Mesenchymal stem cell (in vitro differentiated cells and primary cell): ENCODE results near the gene STRBP.
A peak's percentile ranks its signal among the peaks of the same experiment; 100 is the strongest.

Source experiments
- DNase-seq: peaks from one replicate; pipeline ENCODE4 v3.0.0-alpha.2; 2013
- H2AFZ ChIP-seq: one replicate; pipeline ENCODE4 v1.6.1; 2013; ENCODE audit warnings: low read depth, mild to moderate bottlenecking, control low read depth, inconsistent platforms, low read length, moderate library complexity
- H2AK5ac ChIP-seq: 2 replicates; pipeline ENCODE4 v1.6.1; 2013; ENCODE audit warnings: low read length, moderate library complexity, mild to moderate bottlenecking, inconsistent platforms; ENCODE audit not compliant: severe bottlenecking
- H2BK120ac ChIP-seq: one replicate; pipeline ENCODE4 v1.6.1; 2013; ENCODE audit warnings: low read depth, mild to moderate bottlenecking, inconsistent platforms, low read length, moderate library complexity
- H2BK12ac ChIP-seq, 2 experiments: one replicate each; pipeline ENCODE4 v1.6.1; 2013; ENCODE audit warnings: inconsistent platforms in 2 of 2, low read length in 2 of 2, mild to moderate bottlenecking in 2 of 2, moderate library complexity in 2 of 2, control low read depth in 1 of 2
- H2BK15ac ChIP-seq: one replicate; pipeline ENCODE4 v1.6.1; 2013; ENCODE audit warnings: mild to moderate bottlenecking, low read depth, inconsistent platforms; ENCODE audit not compliant: poor library complexity, severe bottlenecking
- H2BK5ac ChIP-seq: 2 replicates; pipeline ENCODE4 v1.6.1; 2013; ENCODE audit warnings: low read depth, mild to moderate bottlenecking, low read length, control low read depth, inconsistent platforms; ENCODE audit not compliant: poor library complexity, severe bottlenecking
- H3K14ac ChIP-seq, 2 experiments: one replicate each; pipeline ENCODE4 v1.6.1; 2013; ENCODE audit warnings: inconsistent platforms in 2 of 2, low read length in 2 of 2, control low read depth in 1 of 2, mild to moderate bottlenecking in 1 of 2, moderate library complexity in 1 of 2
- H3K18ac ChIP-seq, 2 experiments: one replicate each; pipeline ENCODE4 v1.6.1; 2013; ENCODE audit warnings: inconsistent platforms in 2 of 2, low read length in 2 of 2, control low read depth in 1 of 2, low read depth in 1 of 2, mild to moderate bottlenecking in 1 of 2
- H3K23ac ChIP-seq, 2 experiments: one replicate each; pipeline ENCODE4 v1.6.1; 2013; ENCODE audit warnings: inconsistent platforms in 2 of 2, low read length in 2 of 2, mild to moderate bottlenecking in 2 of 2, moderate library complexity in 2 of 2, control low read depth in 1 of 2
- H3K27ac ChIP-seq: 2 replicates; pipeline ENCODE4 v1.5.1; 2013; ENCODE audit warnings: mild to moderate bottlenecking, moderate library complexity, low read length, control low read depth, inconsistent platforms; ENCODE audit not compliant: poor library complexity, severe bottlenecking
- H3K27me3 ChIP-seq, 2 experiments: 2 replicates each; pipeline versions ENCODE4 v1.6.1 to v1.7.0; 2013; ENCODE audit warnings: low read length in 2 of 2, mild to moderate bottlenecking in 2 of 2, moderate library complexity in 2 of 2, control low read depth in 1 of 2, inconsistent platforms in 1 of 2; ENCODE audit not compliant: control insufficient read depth in 1 of 2, insufficient read depth in 1 of 2
- H3K36me3 ChIP-seq, 2 experiments: 2 replicates each; pipeline versions ENCODE4 v1.6.1 to v1.7.0; 2013; ENCODE audit warnings: low read length in 2 of 2, control low read depth in 1 of 2, inconsistent platforms in 1 of 2, low read depth in 1 of 2, mild to moderate bottlenecking in 1 of 2; ENCODE audit not compliant: insufficient read depth in 2 of 2, control insufficient read depth in 1 of 2
- H3K4ac ChIP-seq, 2 experiments: one replicate each; pipeline ENCODE4 v1.6.1; 2013; ENCODE audit warnings: inconsistent platforms in 2 of 2, low read length in 2 of 2, mild to moderate bottlenecking in 2 of 2, moderate library complexity in 2 of 2, control low read depth in 1 of 2, low read depth in 1 of 2
- H3K4me1 ChIP-seq: 2 replicates; pipeline ENCODE4 v1.6.1; 2013; ENCODE audit warnings: low read depth, low read length, control low read depth; ENCODE audit not compliant: control insufficient read depth, insufficient read depth
- H3K4me2 ChIP-seq: 2 replicates; pipeline ENCODE4 v1.6.1; 2013; ENCODE audit warnings: low read length, mild to moderate bottlenecking, inconsistent platforms; ENCODE audit not compliant: poor library complexity, severe bottlenecking
- H3K4me3 ChIP-seq, 2 experiments: 2 replicates each; pipeline versions ENCODE4 v1.5.1 to v1.7.0; 2013; ENCODE audit warnings: low read length in 2 of 2, mild to moderate bottlenecking in 2 of 2, control low read depth in 1 of 2, low read depth in 1 of 2; ENCODE audit not compliant: insufficient read depth in 1 of 2
- H3K79me1 ChIP-seq: replicated peaks from 2 replicates; pipeline ENCODE4 v1.6.1; 2013; ENCODE audit warnings: mild to moderate bottlenecking, control low read depth, low read length, inconsistent platforms; ENCODE audit not compliant: poor library complexity, severe bottlenecking
- H3K9ac ChIP-seq: 2 replicates; pipeline ENCODE4 v1.7.0; 2013; ENCODE audit warnings: mild to moderate bottlenecking, low read length, moderate library complexity
- H3K9me3 ChIP-seq: 2 replicates; pipeline ENCODE4 v1.7.0; 2013; ENCODE audit warnings: mild to moderate bottlenecking, low read length; ENCODE audit not compliant: control insufficient read depth
- H4K8ac ChIP-seq: one replicate; pipeline ENCODE4 v1.6.1; 2013; ENCODE audit warnings: inconsistent platforms, mild to moderate bottlenecking, low read length, moderate library complexity
- H4K91ac ChIP-seq: one replicate; pipeline ENCODE4 v1.6.1; 2013; ENCODE audit warnings: mild to moderate bottlenecking, low read length, inconsistent platforms
- WGBS: methylation state at CpG from one replicate; pipeline ENCODE4 v1.1.7; 2013; ENCODE audit warnings: mixed read lengths; 5-methylcytosine and 5-hydroxymethylcytosine counted together

Gene STRBP

DNA sequence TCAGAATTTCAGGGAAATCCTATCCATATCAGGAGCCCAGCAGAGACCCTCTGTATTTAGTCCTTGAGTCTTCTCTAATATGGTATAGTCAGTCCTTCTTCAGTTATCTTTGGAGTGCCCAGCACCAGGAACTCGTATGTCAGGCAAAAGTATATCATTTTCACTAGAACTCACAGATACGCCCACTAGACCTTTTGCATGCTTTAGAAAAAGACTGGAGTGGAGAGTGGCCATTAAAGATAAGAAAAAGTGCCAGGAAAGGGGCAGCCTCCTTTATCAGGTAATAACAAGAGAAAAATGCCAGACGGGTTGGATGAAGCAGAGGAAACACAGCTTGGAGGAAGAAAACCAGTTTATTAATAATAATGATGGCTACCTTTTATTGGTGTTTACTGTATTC, 171.4 kb downstream of the STRBP start:
- Histone ChIP-seq H3K27ac (no peak overlapping the region), H2BK120ac (no peak overlapping the region), H4K8ac (no peak overlapping the region), H2AFZ (no peak overlapping the region), H2BK15ac (no peak overlapping the region), H3K36me3 (peaks cover 27 to 91% of the 10 kb centered on the region in 2 experiments), H3K23ac (no peak overlapping the region), H3K4ac (no peak overlapping the region), H3K4me2 (no peak overlapping the region), H3K27me3 (no peaks in the 10 kb centered on the region), H3K4me3 (no peak overlapping the region), H3K79me1 (peaks cover 15% of the 10 kb centered on the region), H2BK5ac (no peak overlapping the region), H3K14ac (no peak overlapping the region), H4K91ac (no peak overlapping the region), H3K9ac (no peak overlapping the region), H3K4me1 (peaks cover 7% of the 10 kb centered on the region), H2BK12ac (no peak overlapping the region), H2AK5ac (no peak overlapping the region), H3K18ac (no peak overlapping the region), H3K9me3 (no peaks in the 10 kb centered on the region)
- WGBS: 85% methylated on average over 2 of the region's 3 CpGs
- no peak for DNase-seq

DNA sequence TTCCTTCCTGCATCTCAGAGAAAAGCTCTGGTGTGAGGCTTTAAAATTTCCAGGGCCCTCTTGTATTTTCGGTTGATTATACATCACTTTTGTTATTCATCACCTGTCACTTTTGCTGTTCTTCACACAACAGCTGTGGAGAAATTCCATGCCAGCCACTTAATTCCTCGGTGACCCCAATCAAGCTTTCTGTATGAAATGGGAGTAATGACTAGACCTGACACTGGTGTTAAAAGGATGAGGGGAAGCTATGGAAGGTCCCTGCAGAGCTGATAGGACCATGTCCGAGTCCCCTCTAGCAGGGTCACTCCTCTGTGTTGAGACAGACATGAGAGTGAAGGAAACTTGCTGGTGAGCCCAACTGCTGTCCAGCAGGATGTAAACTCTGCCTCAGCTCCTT, 175.2 kb downstream of the STRBP start:
- WGBS: 80% methylated on average over 3 of the region's 3 CpGs
- Histone ChIP-seq H3K27ac (no peak overlapping the region), H3K14ac (no peak overlapping the region), H3K9ac (no peak overlapping the region), H2BK5ac (no peak overlapping the region), H3K18ac (no peak overlapping the region), H3K4ac (no peak overlapping the region), H4K91ac (no peak overlapping the region), H2BK15ac (no peak overlapping the region), H3K36me3 (peaks cover 18 to 91% of the 10 kb centered on the region in 2 experiments), H2BK12ac (no peak overlapping the region), H3K79me1 (peaks cover 10% of the 10 kb centered on the region), H3K4me1 (no peaks in the 10 kb centered on the region), H2AFZ (no peak overlapping the region), H3K23ac (no peak overlapping the region), H2AK5ac (no peak overlapping the region), H3K9me3 (no peaks in the 10 kb centered on the region), H3K4me3 (no peak overlapping the region), H2BK120ac (no peak overlapping the region), H3K27me3 (no peaks in the 10 kb centered on the region), H3K4me2 (no peak overlapping the region), H4K8ac (no peak overlapping the region)
- DNase-seq: no peak

DNA sequence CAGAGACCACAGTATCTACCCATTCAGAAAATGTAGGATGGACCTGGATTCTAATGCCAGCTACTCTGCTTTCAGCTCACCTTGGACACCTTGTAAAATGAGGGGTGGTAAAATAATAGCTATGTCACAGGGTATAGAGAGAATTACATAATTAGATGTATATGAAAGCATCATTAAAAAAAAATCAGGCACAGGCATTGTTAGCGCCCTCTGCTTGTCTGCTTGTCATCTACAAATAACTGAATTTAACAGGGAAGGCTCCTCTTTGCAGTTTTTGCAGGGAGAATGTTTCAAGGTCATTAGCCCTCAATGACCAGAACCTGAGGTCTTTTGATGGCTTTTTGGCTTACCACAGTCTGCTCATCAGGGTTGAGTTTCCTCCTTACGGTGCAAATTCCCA, 176.9 kb downstream of the STRBP start:
- H3K4me3 ChIP-seq: no peak overlapping the region
- no peak overlapping the region for H2BK120ac ChIP-seq
- no peak overlapping the region for H2AK5ac ChIP-seq
- H3K79me1 ChIP-seq: peaks cover 7% of the 10 kb centered on the region
- no peak overlapping the region for H2AFZ ChIP-seq
- no peaks in the 10 kb centered on the region for H3K9me3 ChIP-seq
- H3K36me3 ChIP-seq: peaks cover 17 to 89% of the 10 kb centered on the region in 2 experiments
- H2BK15ac ChIP-seq: no peak overlapping the region
- no peaks in the 10 kb centered on the region for H3K27me3 ChIP-seq
- H3K4ac ChIP-seq: no peak overlapping the region
- no peak overlapping the region for H2BK5ac ChIP-seq
- H2BK12ac ChIP-seq: no peak overlapping the region
- 90% methylated on average over 2 of the region's 2 CpGs for WGBS
- no peak overlapping the region for H3K4me2 ChIP-seq
- no peak overlapping the region for H3K14ac ChIP-seq
- H4K91ac ChIP-seq: no peak overlapping the region
- peak overlapping the region; percentile 11 for H3K9ac ChIP-seq
- H3K4me1 ChIP-seq: no peaks in the 10 kb centered on the region
- no peak for DNase-seq
- no peak overlapping the region for H3K27ac ChIP-seq
- no peak overlapping the region for H3K18ac ChIP-seq
- no peak overlapping the region for H3K23ac ChIP-seq
- no peak overlapping the region for H4K8ac ChIP-seq

DNA sequence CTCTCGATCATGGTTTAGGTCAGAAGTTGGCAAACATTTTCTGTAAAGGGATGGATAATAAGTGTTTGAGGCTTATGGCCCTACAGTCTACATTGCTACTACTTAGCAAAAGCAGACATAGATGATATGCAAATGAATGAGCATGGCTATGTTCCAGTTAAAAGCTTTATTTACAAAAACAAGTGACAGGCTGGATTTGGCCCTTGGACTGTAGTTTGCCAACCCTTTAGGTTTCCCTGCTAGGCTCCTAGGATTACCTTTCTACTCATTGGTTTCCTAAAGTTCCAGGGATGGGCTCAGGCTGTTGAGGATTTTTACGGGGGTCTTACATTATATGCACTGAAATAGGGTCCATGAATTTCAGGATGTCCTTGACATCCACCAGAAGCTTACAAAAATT, 177.4 kb downstream of the STRBP start:
- H3K36me3 ChIP-seq: peaks cover 19 to 88% of the 10 kb centered on the region in 2 experiments
- 100% methylated on average over 2 of the region's 2 CpGs for WGBS
- no peak overlapping the region for H3K4me3 ChIP-seq
- no peak overlapping the region for H3K4ac ChIP-seq
- H4K8ac ChIP-seq: no peak overlapping the region
- no peak for DNase-seq
- H3K4me1 ChIP-seq: no peaks in the 10 kb centered on the region
- no peak overlapping the region for H3K18ac ChIP-seq
- no peak overlapping the region for H3K14ac ChIP-seq
- no peak overlapping the region for H3K4me2 ChIP-seq
- no peak overlapping the region for H2BK12ac ChIP-seq
- no peak overlapping the region for H2AFZ ChIP-seq
- no peak overlapping the region for H4K91ac ChIP-seq
- H3K27ac ChIP-seq: no peak overlapping the region
- H2BK120ac ChIP-seq: no peak overlapping the region
- H3K27me3 ChIP-seq: no peaks in the 10 kb centered on the region
- H2BK15ac ChIP-seq: no peak overlapping the region
- H2BK5ac ChIP-seq: no peak overlapping the region
- H3K23ac ChIP-seq: no peak overlapping the region
- no peak overlapping the region for H3K9ac ChIP-seq
- no peak overlapping the region for H2AK5ac ChIP-seq
- peaks cover 9% of the 10 kb centered on the region for H3K79me1 ChIP-seq
- H3K9me3 ChIP-seq: no peaks in the 10 kb centered on the region
